K562 (cell line): ENCODE data around the gene MT1M.

Source experiments
- CHD2 ChIP-seq: IDR thresholded peaks from 2 replicates; pipeline ENCODE4 v1.6.1; 2011; ENCODE audit warnings: low read depth, low read length
- CTCFL ChIP-seq: IDR thresholded peaks from 2 replicates; pipeline ENCODE4 v1.6.1; 2011; ENCODE audit warnings: borderline replicate concordance, low read depth, mild to moderate bottlenecking, moderate library complexity, low read length; ENCODE audit not compliant: insufficient read depth, poor library complexity, severe bottlenecking
- NFIC ChIP-seq: fragments of 450-650 bp; IDR thresholded peaks from 2 replicates; pipeline ENCODE4 v1.6.1; 2017; ENCODE audit warnings: mild to moderate bottlenecking, inconsistent platforms
- RUNX1 ChIP-seq: sonication (generic); IDR thresholded peaks from 2 replicates; pipeline ENCODE4 v1.6.1; 2016; ENCODE audit warnings: antibody characterized with exemption, low read depth
- SIN3A ChIP-seq, 2 experiments: fragments of 150-350 bp in 1 of 2; IDR thresholded peaks; 2 replicates each; pipeline ENCODE4 v1.6.1; 2011 to 2016; ENCODE audit warnings: borderline replicate concordance in 2 of 2, low read depth in 2 of 2, low read length in 2 of 2, mild to moderate bottlenecking in 2 of 2, moderate library complexity in 2 of 2; ENCODE audit not compliant: control insufficient read depth in 1 of 2
- STAT6 ChIP-seq: sonication (generic); formaldehyde crosslinking; IDR thresholded peaks from 2 replicates; pipeline ENCODE4 v1.8.1; 2023; ENCODE audit warnings: mild to moderate bottlenecking, missing genetic modification reagents
- TBL1XR1 ChIP-seq, 2 experiments: IDR thresholded peaks; 2 replicates each; pipeline ENCODE4 v1.6.1; 2012; ENCODE audit warnings: improper control_type of control experiment in 2 of 2, low read length in 2 of 2, mild to moderate bottlenecking in 1 of 2
- TCF7L2 ChIP-seq: fragments of 150-350 bp; IDR thresholded peaks from 2 replicates; pipeline ENCODE4 v1.6.1; 2016; ENCODE audit warnings: low read depth, mild to moderate bottlenecking, low read length, moderate library complexity
- TEAD4 ChIP-seq, 2 experiments: sonication (generic) in 1 of 2; formaldehyde crosslinking in 1 of 2; IDR thresholded peaks; 2 replicates each; pipeline versions ENCODE4 v1.6.1 to v1.8.0; 2012 to 2022; ENCODE audit warnings: borderline replicate concordance in 1 of 2, inconsistent platforms in 1 of 2, low read length in 1 of 2, mild to moderate bottlenecking in 1 of 2, missing genetic modification reagents in 1 of 2
- THRA ChIP-seq: fragments of 450-650 bp; IDR thresholded peaks from 2 replicates; pipeline ENCODE4 v1.6.1; 2017; ENCODE audit warnings: mild to moderate bottlenecking, moderate library complexity
- YY1 ChIP-seq, 3 experiments: IDR thresholded peaks; 2 replicates each; pipeline ENCODE4 v1.6.1; 2011; ENCODE audit warnings: low read length in 2 of 3, mild to moderate bottlenecking in 2 of 3, moderate library complexity in 2 of 3, borderline replicate concordance in 1 of 3, control low read depth in 1 of 3, low read depth in 1 of 3; ENCODE audit not compliant: insufficient read depth in 3 of 3, insufficient replicate concordance in 2 of 3, control insufficient read depth in 1 of 3, insufficient read length in 1 of 3; ENCODE audit errors: extremely low read depth in 1 of 3
- ZNF316 ChIP-seq: fragments of 450-650 bp; IDR thresholded peaks from 2 replicates; pipeline ENCODE4 v1.6.1; 2016
- TF ChIP-seq, protein P1 (sequence below), 3 experiments: IDR thresholded peaks in 2 of 3; conservative IDR thresholded peaks in 1 of 3; 2 replicates each; pipeline ENCODE4 v1.5.1; 2011 to 2012; ENCODE audit warnings: low read length in 3 of 3, mild to moderate bottlenecking in 3 of 3, control low read depth in 2 of 3, improper control_type of control experiment in 1 of 3, inconsistent platforms in 1 of 3, low read depth in 1 of 3, mixed read lengths in 1 of 3, moderate library complexity in 1 of 3; ENCODE audit not compliant: insufficient read depth in 2 of 3

DNA sequence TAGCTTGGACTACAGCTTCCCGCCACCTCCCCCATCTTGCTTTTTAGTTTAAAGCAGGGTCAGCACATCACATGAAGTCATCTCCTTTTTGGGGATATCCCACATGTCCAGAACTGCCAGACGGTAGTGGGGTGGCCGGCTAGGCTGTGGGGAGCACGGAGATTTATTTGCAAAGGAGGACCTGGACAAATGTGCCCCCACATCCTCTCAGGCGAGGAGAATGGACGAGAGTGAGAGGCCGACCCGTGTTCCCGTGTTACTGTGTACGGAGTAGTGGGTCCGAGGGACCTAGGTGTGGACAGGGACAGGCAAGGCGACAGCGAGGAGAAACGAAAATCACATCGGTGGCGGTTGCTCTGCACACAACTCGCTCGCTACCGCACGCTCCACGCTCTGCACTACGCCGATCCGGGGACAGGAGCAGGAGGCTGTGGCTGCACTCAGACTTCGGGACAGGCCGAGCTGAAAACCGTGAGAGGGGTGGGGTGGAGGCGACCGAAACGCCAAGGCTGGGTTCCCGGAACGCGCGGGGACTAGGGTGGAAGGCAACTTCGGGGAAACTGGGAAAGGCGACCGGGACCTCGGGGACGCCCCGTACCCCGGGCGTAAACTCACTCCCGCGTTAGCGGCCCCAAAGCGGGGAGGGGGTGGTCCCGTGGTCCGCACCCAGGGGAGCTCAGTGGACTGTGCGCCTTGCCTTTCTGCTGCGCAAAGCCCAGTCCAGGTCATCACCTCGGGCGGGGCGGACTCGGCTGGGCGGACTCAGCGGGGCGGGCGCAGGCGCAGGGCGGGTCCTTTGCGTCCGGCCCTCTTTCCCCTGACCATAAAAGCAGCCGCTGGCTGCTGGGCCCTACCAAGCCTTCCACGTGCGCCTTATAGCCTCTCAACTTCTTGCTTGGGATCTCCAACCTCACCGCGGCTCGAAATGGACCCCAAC, 5.6 kb downstream of the MT1M start, which contains the start of gene MT1A:
- TF ChIP-seq ZNF316 (no peak), TBL1XR1 (IDR thresholded peaks at IDR 0.05; ENCODE audit: low read length in 2 of 2) (no peak), THRA (no peak), STAT6 (CRISPR knock-in tag) (no peak), YY1 (IDR thresholded peaks at IDR 0.05; ENCODE audit: borderline replicate concordance in 1 of 3, control insufficient read depth in 1 of 3, extremely low read depth in 1 of 3, insufficient read depth in 3 of 3, insufficient read length in 1 of 3, insufficient replicate concordance in 2 of 3, low read depth in 1 of 3, low read length in 2 of 3) (no peak), NFIC (no peak), TEAD4 (IDR thresholded peaks at IDR 0.05; ENCODE audit: low read length) (no peak), TEAD4 (CRISPR knock-in tag; IDR thresholded peaks at IDR 0.05; ENCODE audit: borderline replicate concordance) (no peak), TCF7L2 (no peak), CHD2 (no peak), RUNX1 (no peak), SIN3A (IDR thresholded peaks at IDR 0.05; ENCODE audit: borderline replicate concordance in 2 of 2, control insufficient read depth in 1 of 2, low read depth in 2 of 2, low read length in 2 of 2) (no peak), CTCFL (no peak)
- TF ChIP-seq, protein P1, sequence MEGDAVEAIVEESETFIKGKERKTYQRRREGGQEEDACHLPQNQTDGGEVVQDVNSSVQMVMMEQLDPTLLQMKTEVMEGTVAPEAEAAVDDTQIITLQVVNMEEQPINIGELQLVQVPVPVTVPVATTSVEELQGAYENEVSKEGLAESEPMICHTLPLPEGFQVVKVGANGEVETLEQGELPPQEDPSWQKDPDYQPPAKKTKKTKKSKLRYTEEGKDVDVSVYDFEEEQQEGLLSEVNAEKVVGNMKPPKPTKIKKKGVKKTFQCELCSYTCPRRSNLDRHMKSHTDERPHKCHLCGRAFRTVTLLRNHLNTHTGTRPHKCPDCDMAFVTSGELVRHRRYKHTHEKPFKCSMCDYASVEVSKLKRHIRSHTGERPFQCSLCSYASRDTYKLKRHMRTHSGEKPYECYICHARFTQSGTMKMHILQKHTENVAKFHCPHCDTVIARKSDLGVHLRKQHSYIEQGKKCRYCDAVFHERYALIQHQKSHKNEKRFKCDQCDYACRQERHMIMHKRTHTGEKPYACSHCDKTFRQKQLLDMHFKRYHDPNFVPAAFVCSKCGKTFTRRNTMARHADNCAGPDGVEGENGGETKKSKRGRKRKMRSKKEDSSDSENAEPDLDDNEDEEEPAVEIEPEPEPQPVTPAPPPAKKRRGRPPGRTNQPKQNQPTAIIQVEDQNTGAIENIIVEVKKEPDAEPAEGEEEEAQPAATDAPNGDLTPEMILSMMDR (IDR thresholded peaks at IDR 0.05 in 2 of 3, conservative IDR thresholded peaks at IDR 0.05 in 1 of 3; ENCODE audit: insufficient read depth in 2 of 3, low read depth in 1 of 3, low read length in 3 of 3), result no peak
